ENCODE results near the gene LTB4R2.

GRCh38 chr14:24298892-24299254 is 11.1 kb upstream of the LTB4R2 start:
- TF ChIP-seq ZNF707 (tag by site-specific recombination; IDR thresholded peaks at IDR 0.05) (no peak), ZNF362 (tag by site-specific recombination; IDR thresholded peaks at IDR 0.05) (no peak), ZNF530 (tag by site-specific recombination; IDR thresholded peaks at IDR 0.05; ENCODE audit: low read depth) (no peak), ZNF26 (tag by site-specific recombination; IDR thresholded peaks at IDR 0.05) (no peak), CTCF (tag by site-specific recombination; IDR thresholded peaks at IDR 0.05) (no peak), GLIS1 (tag by site-specific recombination; IDR thresholded peaks at IDR 0.05) (no peak), HOXA7 (CRISPR knock-in tag; IDR thresholded peaks at IDR 0.05; ENCODE audit: borderline replicate concordance) (no peak), ZNF114 (tag by site-specific recombination; IDR thresholded peaks at IDR 0.05) (no peak), ZNF768 (tag by site-specific recombination; IDR thresholded peaks at IDR 0.05) (no peak), ZNF214 (tag by site-specific recombination; IDR thresholded peaks at IDR 0.05; ENCODE audit: borderline replicate concordance) (no peak)
